ENCODE measurements around the gene RSPH9. TPM values are rescaled to one million over a fixed set of nuclear protein-coding genes. Genes with fewer than 3 reads are reported as not detected.
A peak's percentile ranks its signal among the peaks of the same experiment; 100 is the strongest.

The RSPH9 gene
- total RNA-seq, 1 donor from 2014 or later: under 0.01 TPM

DNA sequence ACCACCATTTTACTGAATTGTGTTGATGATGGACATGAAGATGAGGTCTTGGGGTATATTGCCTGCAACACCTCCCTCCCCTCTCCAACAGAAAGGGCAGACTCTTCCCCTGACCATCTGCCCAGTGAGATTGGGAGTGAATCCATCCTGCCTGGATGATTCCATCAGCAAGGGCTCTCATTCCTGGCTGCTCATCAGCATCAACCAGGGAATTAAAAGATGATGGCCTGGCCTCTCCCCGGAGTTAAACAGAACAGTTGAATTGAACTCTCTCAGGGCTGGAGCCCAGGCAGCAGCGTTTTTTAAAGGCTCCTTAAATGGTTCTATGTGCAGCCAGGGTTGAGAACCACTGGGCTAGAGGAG is 57.3 kb downstream of the RSPH9 start:
- FAIRE-seq (no peak), DNase-seq (ENCODE audit: low read depth) (no peak)
- TF ChIP-seq, protein P1, sequence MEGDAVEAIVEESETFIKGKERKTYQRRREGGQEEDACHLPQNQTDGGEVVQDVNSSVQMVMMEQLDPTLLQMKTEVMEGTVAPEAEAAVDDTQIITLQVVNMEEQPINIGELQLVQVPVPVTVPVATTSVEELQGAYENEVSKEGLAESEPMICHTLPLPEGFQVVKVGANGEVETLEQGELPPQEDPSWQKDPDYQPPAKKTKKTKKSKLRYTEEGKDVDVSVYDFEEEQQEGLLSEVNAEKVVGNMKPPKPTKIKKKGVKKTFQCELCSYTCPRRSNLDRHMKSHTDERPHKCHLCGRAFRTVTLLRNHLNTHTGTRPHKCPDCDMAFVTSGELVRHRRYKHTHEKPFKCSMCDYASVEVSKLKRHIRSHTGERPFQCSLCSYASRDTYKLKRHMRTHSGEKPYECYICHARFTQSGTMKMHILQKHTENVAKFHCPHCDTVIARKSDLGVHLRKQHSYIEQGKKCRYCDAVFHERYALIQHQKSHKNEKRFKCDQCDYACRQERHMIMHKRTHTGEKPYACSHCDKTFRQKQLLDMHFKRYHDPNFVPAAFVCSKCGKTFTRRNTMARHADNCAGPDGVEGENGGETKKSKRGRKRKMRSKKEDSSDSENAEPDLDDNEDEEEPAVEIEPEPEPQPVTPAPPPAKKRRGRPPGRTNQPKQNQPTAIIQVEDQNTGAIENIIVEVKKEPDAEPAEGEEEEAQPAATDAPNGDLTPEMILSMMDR (IDR thresholded peaks at IDR 0.05; ENCODE audit: insufficient read depth, low read length, severe bottlenecking): no peak
- H3K36me3 ChIP-seq (ENCODE audit: control insufficient read depth, insufficient read depth, low read length): no peaks in the 10 kb centered on the region
- H3K4me3 ChIP-seq (ENCODE audit: low read depth, low read length): no peak overlapping the region
- H3K27me3 ChIP-seq (ENCODE audit: control insufficient read depth, insufficient read depth, low read length): no peaks in the 10 kb centered on the region

DNA sequence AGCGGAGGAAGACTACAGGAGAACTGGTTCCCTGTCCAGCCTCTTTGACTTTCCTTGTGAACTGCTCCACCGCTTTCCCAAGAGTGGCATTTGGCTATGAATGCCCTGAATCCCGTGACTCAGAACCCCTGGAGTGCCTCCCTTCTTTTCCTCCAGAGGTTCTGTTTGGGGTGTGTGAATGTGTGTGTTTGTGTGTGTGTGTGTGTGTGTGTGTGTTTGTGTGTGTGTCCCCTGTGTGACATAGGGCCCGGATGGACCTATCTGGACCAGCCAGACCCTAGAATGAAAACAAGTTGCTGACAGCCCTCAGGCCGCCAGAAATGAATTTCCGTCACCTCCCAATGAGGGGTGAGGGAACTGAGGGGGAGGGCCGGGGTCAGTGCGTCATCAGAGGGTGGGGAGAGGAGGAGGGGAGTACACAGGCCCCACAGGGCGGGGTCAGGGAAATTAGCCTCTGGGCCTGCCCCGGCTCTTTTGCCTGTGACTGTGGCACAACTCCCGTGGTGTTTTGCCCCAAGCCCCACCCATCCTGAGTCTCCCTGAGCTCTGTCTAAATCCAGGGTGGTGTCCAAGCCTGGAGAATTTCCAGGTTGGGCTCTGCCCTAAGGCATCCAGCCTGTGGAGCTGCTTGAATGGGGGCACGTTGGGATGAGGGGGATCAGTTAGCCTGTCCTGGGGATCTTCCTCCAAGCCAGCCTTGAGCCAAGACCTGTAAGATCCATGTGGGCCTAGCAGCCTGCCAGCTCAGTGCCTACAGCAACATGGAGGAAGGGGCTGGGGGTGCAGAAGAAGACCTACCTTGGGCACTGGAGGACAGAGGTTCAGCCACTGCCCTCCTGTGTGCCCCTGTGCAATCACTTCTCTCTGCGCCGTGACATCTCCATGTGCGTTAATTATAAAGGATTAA is 58.0 kb downstream of the RSPH9 start:
- TF ChIP-seq, protein P1 (IDR thresholded peaks at IDR 0.05; ENCODE audit: insufficient read depth, low read length, severe bottlenecking): no peak
- FAIRE-seq (no peak), DNase-seq (ENCODE audit: low read depth) (peak; percentile 91)
- Histone ChIP-seq H3K27me3 (ENCODE audit: control insufficient read depth, insufficient read depth, low read length) (no peaks in the 10 kb centered on the region), H3K4me3 (ENCODE audit: low read depth, low read length) (no peak overlapping the region), H3K36me3 (ENCODE audit: control insufficient read depth, insufficient read depth, low read length) (no peaks in the 10 kb centered on the region)

DNA sequence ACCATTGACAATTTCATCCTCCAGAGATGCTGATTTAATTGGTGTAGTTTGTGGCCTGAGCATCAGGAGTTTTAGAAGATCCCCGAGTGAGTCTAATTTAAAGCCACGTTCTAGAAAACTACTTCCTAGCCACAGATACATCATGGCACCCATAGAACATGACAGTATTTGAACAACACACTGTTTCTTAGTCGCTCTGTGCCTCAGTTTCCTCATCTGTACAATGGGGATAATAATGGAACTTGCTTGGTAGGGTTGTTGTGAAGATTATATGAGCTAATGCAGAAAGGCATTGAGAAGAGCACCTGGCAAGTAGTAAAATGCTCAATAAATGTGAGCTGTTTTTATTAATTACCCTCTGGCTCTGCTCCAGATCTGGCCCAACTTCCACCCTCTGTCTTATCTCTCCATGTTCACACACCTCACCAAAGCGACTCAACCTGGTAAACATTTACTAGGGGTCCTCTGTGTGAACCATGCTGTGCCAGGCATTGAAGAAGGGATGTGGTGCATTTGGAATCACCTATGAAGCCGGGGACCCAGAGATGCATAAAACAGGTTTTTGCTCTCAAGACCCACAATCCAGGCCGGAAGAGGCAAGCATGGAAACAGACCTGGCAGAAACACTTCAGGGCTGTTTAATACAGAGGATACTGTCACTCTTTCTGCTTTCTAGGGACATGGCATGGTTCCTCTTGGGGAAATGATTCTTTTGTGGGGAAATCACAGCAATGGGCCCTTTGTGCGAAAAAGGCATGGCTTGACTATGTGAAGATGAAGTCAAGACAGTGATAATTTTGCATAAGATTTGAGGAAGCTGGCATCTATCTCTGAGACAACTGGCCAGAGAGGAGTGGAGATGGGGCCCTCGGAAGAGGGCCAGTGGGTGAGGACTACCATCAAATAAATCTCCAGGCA is 58.9 kb downstream of the RSPH9 start:
- no peak for DNase-seq (ENCODE audit: low read depth)
- H3K36me3 ChIP-seq (ENCODE audit: control insufficient read depth, insufficient read depth, low read length): no peaks in the 10 kb centered on the region
- no peak for FAIRE-seq
- no peak overlapping the region for H3K4me3 ChIP-seq (ENCODE audit: low read depth, low read length)
- no peaks in the 10 kb centered on the region for H3K27me3 ChIP-seq (ENCODE audit: control insufficient read depth, insufficient read depth, low read length)
- TF ChIP-seq, protein P1 (IDR thresholded peaks at IDR 0.05; ENCODE audit: insufficient read depth, low read length, severe bottlenecking): no peak

DNA sequence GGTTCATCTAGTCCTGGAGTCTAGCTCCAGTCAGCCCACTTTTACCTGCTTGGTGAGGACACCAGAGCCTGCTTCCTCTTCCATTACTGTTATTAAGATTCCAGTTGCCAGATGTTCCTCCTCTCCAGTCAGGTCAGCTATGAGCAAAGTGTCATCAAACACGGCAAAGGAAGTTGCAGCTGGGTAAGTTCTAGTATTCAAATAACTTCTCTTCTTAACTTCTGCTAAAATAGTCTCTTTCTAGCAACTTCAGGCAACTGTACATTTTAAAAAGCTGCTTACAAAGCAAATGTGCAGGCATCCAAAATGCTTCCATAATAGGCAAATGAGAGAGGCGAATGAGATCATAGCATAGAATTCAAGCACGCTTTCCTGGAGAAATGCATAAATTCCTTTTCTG is 61.2 kb downstream of the RSPH9 start:
- H3K4me3 ChIP-seq (ENCODE audit: low read depth, low read length): no peak overlapping the region
- TF ChIP-seq, protein P1 (IDR thresholded peaks at IDR 0.05; ENCODE audit: insufficient read depth, low read length, severe bottlenecking): no peak
- FAIRE-seq: no peak
- H3K36me3 ChIP-seq (ENCODE audit: control insufficient read depth, insufficient read depth, low read length): no peaks in the 10 kb centered on the region
- no peaks in the 10 kb centered on the region for H3K27me3 ChIP-seq (ENCODE audit: control insufficient read depth, insufficient read depth, low read length)
- DNase-seq (ENCODE audit: low read depth): peak; percentile 59

DNA sequence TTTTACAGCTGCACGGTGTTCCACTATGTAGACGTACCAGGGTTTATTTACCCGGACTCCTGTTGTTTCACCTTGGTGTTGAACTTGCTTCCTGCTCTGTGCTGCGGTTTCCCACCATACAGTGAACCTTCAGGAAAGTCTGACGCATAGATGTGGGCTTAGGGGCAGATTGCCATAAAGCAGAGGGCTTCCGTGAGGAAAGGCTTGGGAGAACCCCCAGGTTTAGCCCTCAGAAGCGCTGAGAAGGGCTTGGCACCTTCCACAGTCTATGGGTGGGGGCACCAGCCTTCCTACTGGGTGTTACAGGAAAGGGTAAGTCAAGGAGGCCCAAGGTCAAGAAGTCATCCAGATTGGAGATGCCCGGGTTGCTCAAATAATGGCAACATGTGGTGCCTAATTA is 62.0 kb downstream of the RSPH9 start:
- TF ChIP-seq, protein P1 (IDR thresholded peaks at IDR 0.05; ENCODE audit: insufficient read depth, low read length, severe bottlenecking): no peak
- no peaks in the 10 kb centered on the region for H3K36me3 ChIP-seq (ENCODE audit: control insufficient read depth, insufficient read depth, low read length)
- no peak for DNase-seq (ENCODE audit: low read depth)
- no peak overlapping the region for H3K4me3 ChIP-seq (ENCODE audit: low read depth, low read length)
- H3K27me3 ChIP-seq (ENCODE audit: control insufficient read depth, insufficient read depth, low read length): no peaks in the 10 kb centered on the region
- FAIRE-seq: no peak
